HG03520 (cell line): ENCODE results near the gene TAS2R4.
"Not testable (repeated sequence)": the region's sequence is repeated elsewhere in the genome, so short reads cannot be mapped to it uniquely, and the experiment has no call there.

ENCODE experiments used
- ATAC-seq: cut with Tn5 transposase; IDR thresholded peaks from one replicate; pipeline ENCODE4 v1.9.1; 2021; ENCODE audit warnings: mild to moderate bottlenecking, moderate library complexity; ENCODE audit not compliant: unreplicated experiment

TAS2R4 gene

GRCh38 chr7:141822432-141822831 is 46.0 kb downstream of the TAS2R4 start:
- not testable (repeated sequence) for ATAC-seq
